LoVo (cell line): ENCODE measurements around the gene LATS1.

Experiments
- DNase-seq: peaks from one replicate; pipeline ENCODE4 v3.0.0-alpha.2; 2016; ENCODE audit warnings: low spot score

The LATS1 gene

GRCh38 chr6:149660028-149660427, 57.9 kb downstream of the LATS1 start:
- DNase-seq, result no peak

- no peak for DNase-seq
Measured at GRCh38 chr6:149657441-149657840, 60.5 kb downstream of the LATS1 start.

DNA sequence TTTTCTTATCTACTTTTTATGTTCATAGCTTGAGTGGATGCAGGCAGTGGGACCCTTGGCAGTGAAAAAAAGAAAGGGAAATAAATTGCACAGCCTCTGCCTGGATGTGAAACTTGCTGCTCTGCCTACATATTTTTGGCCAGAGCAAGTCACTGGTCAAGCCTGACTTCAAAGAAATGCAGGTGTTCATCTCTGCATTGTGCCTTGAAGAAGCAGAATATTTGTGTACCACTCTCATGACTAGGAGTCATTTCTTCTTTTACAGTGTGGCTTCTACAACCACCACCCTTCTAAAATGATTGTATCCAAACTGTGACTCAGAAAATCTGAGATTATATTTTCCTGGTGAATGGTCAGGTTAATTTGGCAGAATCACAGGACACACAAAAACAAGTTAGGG, 66.8 kb downstream of the LATS1 start:
- no peak for DNase-seq

- DNase-seq, result peak; percentile 94
Measured at GRCh38 chr6:149648148-149649145, 69.5 kb downstream of the LATS1 start, which contains the start of gene KATNA1. Gene KATNA1 (minus strand): TSS chr6:149648714. CDS start chr6:149638547, 10,167 bp downstream.

DNA sequence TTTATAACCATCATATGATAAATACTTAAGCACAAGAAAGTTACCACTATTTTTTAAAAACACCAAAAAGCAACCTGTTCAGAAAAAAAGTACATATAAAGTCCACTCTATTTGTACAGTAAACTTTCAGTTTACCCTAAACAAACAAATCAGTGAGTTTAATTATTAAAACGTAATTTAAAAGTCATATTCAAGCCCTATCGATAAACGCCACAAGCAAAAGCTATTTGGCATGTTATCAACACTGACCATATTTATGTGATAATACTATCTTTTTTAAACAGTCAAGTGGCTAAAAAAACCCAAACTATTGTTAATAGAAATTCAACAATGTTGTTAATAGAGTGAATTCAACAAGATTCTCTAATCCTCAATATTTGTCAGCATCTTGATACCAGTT, 71.3 kb downstream of the LATS1 start:
- DNase-seq, result no peak

DNA sequence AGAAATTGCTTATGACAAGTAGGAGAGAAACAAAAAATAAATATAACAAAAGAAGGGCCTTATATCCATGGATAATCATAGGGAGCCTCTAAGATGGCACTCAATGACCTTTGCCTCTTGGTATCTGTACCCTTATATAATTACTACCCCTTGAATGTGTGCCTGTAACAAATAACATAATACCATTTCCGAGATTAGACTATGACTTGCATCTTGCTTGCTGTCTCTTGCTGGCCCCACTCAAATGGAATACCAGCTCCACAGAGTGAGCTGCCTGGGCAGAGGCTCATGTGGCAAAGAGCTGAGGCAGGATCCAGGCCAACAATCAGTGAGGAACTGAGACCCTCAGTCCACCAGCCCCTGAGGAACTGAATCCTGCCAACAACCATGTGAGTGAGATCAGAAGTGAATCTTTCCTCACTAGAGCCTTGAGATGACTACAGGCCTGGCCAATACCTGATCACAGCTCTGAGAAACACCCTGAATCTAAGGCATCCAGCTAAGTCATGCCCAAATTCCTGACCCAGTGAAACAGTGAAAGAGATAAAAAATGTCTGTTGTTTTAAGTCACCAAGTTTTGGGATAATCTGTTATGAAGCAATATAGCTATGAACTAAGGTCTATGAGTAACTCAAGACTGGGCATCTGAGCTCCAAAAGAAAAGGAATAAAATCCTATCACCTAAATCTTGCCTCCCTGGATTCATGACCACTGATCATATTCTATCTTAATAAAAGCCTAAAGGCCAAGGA, 74.9 kb downstream of the LATS1 start:
- DNase-seq, result no peak

- peak; percentile 67 for DNase-seq
Measured at GRCh38 chr6:149636124-149636523, 81.8 kb downstream of the LATS1 start.

DNA sequence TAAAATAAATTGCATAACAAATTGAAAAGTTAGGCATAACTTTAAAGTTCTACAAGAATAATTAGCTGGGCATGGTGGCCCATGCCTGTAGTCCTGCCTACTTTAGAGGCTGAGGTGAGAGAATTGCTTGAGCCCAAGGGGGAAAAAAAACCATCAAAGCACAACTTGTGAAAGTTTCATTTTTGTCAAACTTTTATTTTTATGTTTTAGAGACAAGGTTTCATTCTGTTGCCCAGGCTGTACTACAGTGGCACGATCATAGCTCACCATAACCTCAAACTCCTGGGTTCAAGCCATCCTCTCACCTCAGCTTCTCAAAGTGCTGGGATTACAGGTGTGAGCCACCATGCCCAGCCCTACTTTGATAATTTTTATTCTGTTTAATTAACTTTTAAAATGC, 83.6 kb downstream of the LATS1 start:
- no peak for DNase-seq

DNA sequence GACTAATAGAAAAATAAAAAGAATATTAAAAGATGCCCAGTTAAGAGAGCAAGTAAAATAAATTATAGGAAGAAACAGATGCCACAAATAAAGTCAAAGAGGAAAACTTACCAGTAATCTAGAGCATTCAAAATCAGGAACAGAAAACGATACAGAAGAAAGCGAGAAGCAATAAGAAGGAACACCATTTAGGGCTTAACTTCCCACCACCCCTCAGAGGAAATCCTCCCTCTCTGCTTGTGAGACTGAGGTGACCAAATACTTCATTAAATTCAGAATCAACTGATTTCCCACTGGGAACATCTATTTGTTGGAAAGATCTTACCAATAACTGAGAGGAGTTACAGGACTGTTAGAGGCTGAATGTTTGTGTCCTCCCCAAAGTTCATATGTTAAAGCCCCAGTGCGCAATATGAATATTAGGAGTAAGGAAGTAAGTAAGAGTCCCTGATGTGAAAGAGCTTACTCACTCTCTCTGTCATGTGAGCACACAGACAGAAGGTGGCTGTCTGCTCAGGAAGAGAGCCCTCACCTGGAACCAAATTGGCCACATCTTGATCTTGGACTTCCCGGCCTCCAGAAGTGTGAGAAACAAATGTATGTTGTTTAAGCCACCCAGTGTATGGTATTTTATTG, 88.9 kb downstream of the LATS1 start:
- no peak for DNase-seq

DNA sequence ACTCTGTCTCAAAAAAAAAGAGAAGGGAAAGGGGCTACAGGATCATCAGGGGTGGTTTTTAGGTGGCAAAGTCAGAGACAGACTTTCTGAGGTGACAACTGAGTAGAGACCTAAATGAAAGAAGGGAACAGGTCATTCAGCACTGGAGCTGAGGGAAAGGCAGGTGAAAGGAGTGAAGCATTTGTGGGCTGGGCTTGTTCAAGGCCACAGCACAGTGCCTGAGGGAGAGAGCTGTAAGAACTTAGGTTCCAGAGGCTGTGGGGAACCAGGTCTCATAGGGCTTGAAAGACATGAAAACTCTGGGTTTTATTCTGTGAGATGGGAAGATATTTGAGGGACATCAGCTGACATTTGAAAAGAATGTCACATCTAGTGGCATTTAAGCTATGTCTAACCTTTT, 90.2 kb downstream of the LATS1 start:
- DNase-seq, result no peak

- no peak for DNase-seq
Measured at GRCh38 chr6:149615805-149616204, 102.1 kb downstream of the LATS1 start.

DNA sequence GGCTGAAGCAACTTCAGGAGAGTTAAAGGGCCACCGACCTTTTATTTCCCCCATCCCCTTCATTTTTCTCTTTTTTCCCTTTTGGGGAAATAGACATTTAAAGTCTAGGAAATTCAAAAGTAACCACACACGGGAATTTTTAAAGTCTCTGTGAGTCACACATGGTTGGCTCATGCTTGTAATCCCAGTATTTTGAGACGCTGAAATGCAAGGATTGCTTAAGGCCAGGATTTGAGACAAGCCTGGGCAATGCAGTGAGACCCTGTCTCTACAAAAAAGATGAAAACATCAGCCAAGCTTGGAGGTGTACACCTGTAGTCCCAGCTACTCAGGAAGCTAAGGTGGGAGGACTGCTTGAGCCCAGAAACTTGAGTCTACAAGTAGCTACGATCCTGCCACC, 103.6 kb downstream of the LATS1 start:
- no peak for DNase-seq

DNA sequence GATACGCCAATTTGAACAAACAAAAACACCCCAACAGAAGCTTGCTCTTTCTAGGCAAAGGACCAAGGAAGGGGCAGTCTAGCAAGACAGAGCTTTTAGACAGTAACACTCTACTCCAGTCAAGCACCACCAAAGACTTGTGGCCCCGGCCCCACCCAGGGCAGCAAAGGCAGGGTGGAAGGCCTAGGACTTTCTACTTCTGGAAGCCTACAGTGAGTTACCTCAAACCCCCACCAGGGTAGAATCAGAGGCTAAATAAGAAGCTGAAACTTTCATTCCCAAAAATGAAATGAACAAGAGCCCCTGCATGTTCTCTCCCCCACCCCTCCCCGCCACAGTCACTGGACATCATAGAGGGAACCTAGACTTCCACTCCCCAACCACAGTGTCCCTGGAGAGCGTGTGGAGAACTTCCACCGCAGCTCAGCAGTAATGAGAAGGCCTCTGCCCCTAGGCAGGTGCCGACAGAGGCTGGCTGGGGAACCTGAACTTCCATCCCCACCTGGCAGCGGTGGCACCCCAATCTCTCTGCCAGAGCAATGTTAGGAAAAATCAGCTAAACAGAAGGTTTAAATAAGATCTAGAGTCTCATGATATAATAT, 109.4 kb downstream of the LATS1 start:
- no peak for DNase-seq
